ENCODE measurements around the gene ZSWIM6. TPM values are rescaled to one million over a fixed set of nuclear protein-coding genes. Genes with fewer than 3 reads are reported as not detected.
"Not testable (repeated sequence)": the region's sequence is repeated elsewhere in the genome, so short reads cannot be mapped to it uniquely, and the experiment has no call there.

ZSWIM6 gene
- total RNA-seq, 1 experiment from 2014 or later, result 13.2 TPM

DNA sequence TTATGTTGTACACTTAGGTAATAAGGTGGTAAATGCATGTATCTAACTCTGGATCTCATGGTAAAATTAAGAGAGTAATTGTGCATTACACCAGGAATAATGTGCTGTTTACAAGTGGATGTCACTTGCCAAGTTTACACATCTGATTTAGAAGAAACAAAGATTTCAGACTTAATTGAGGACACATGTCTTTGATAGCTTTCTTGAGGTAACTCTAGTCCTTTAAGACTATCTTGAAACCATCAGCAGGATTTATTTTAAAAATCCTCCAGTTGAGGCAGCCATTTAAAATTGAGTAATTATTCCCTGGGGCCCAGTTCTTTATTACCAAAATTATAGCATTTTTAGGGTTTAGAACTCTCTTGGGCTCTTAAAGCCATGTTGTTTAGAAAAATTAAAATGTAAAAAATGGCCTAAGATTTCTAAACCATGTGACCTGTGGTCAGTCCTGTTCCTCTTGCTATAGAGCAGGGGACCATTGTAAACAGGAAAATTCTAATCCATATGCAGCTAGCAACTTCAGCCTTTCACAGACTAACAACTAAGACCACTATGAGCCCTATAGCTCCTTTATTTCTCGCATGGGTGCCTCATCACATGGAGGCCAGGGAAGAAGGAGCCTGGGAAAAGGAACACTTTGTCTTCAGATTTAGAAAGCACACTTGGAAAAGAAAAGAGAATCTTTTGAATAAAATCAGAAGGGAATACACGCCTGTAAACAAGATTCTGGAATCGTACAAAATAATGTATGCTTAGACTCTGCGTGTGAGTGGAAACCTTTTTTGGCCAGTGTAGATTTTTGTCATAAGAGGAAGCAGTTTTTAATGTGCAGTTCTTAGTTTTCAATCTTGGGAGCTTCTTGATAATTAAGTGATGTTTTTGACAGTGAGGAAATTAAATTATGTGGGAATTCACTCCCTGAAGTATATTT lies 71.2 kb downstream of the ZSWIM6 start:
- peaks cover 34% of the 10 kb centered on the region for H3K4me1 Mint-ChIP-seq (ENCODE audit: low read depth, unreplicated experiment)
- no peak for TF ChIP-seq CTCF (IDR thresholded peaks at IDR 0.05; ENCODE audit: unreplicated experiment)
- intact Hi-C loops (cut with micrococcal nuclease; ENCODE audit: unreplicated experiment), result loop anchor here (5.0 to 10.0 kb wide), 2 partner anchors 146 to 348 kb away; no protein-coding TSS in a partner anchor
- H3K4me3 Mint-ChIP-seq (ENCODE audit: low read depth, unreplicated experiment), result no peak overlapping the region
- no TSS peak for BruUV-seq (replicated peaks)
- H3K36me3 Mint-ChIP-seq (ENCODE audit: insufficient read depth, unreplicated experiment), result peaks cover 6% of the 10 kb centered on the region
- H3K27ac Mint-ChIP-seq (ENCODE audit: unreplicated experiment), result no peak overlapping the region
- CTCF ChIA-PET, result interaction anchor here (0.5 kb wide), 1 partner anchor 491 kb away, joined by 3 read pairs; no protein-coding TSS in a partner anchor
- peaks cover 2% of the 10 kb centered on the region for H3K9me3 Mint-ChIP-seq (ENCODE audit: low read depth, unreplicated experiment)
- H3K27me3 Mint-ChIP-seq (ENCODE audit: unreplicated experiment), result no peaks in the 10 kb centered on the region
- no peak for DNase-seq

- no peak for DNase-seq
- CTCF ChIA-PET, result no interaction called here
- no peak for TF ChIP-seq CTCF (IDR thresholded peaks at IDR 0.05; ENCODE audit: unreplicated experiment)
- BruUV-seq (replicated peaks), result no TSS peak
- H3K36me3 Mint-ChIP-seq (ENCODE audit: insufficient read depth, unreplicated experiment), result peaks cover 16% of the 10 kb centered on the region
- no peaks in the 10 kb centered on the region for H3K27me3 Mint-ChIP-seq (ENCODE audit: unreplicated experiment)
- intact Hi-C loops (cut with micrococcal nuclease; ENCODE audit: unreplicated experiment), result loop anchor here (10.0 kb wide), 1 partner anchor 351 kb away; no protein-coding TSS in a partner anchor
- H3K9me3 Mint-ChIP-seq (ENCODE audit: low read depth, unreplicated experiment), result no peaks in the 10 kb centered on the region
- no peak overlapping the region for H3K4me3 Mint-ChIP-seq (ENCODE audit: low read depth, unreplicated experiment)
- peaks cover 33% of the 10 kb centered on the region for H3K4me1 Mint-ChIP-seq (ENCODE audit: low read depth, unreplicated experiment)
- no peak overlapping the region for H3K27ac Mint-ChIP-seq (ENCODE audit: unreplicated experiment)
Measured at GRCh38 chr5:61405511-61406295, 73.6 kb downstream of the ZSWIM6 start.

- H3K27me3 Mint-ChIP-seq (ENCODE audit: unreplicated experiment); H3K9me3 Mint-ChIP-seq (ENCODE audit: low read depth, unreplicated experiment); BruUV-seq (replicated peaks); CTCF ChIA-PET; H3K27ac Mint-ChIP-seq (ENCODE audit: unreplicated experiment); H3K4me3 Mint-ChIP-seq (ENCODE audit: low read depth, unreplicated experiment); DNase-seq: not testable (repeated sequence)
- peaks cover 31% of the 10 kb centered on the region for H3K4me1 Mint-ChIP-seq (ENCODE audit: low read depth, unreplicated experiment)
- peaks cover 16% of the 10 kb centered on the region for H3K36me3 Mint-ChIP-seq (ENCODE audit: insufficient read depth, unreplicated experiment)
- intact Hi-C loops (cut with micrococcal nuclease; ENCODE audit: unreplicated experiment), result loop anchor here (10.0 kb wide), 1 partner anchor 352 kb away; no protein-coding TSS in a partner anchor
Measured at GRCh38 chr5:61406497-61406896, 74.4 kb downstream of the ZSWIM6 start.

DNA sequence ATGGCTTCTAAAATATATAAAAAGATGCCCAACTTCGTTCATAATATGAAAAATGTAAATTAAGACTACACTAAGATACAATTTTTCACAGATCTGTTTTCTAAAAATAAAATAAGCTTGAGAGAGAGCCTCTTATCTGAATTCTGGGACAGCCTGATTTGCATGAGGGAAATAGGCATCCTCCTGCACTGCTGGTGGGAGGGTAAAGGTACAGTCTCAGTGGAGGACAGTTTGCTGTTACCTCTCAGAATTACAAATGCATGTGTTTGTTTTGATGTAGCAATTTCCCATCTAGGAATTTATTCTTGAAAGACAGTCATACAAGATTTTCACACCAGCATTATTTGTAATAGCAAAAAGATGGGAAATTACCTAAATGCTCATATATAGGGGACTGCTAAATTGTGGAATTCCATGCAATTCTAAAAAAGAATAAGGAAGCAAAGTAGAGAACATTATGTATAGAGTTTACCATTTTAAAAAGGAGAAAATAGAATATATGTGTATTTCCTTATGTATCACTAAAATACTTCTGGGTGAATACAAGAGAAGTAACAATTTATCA lies 75.7 kb downstream of the ZSWIM6 start:
- Mint-ChIP-seq H3K36me3 (ENCODE audit: insufficient read depth, unreplicated experiment) (peaks cover 16% of the 10 kb centered on the region), H3K9me3 (ENCODE audit: low read depth, unreplicated experiment) (no peaks in the 10 kb centered on the region), H3K27me3 (ENCODE audit: unreplicated experiment) (no peaks in the 10 kb centered on the region), H3K27ac (ENCODE audit: unreplicated experiment) (peak overlapping the region; percentile 65), H3K4me3 (ENCODE audit: low read depth, unreplicated experiment) (peak overlapping the region; percentile 64), H3K4me1 (ENCODE audit: low read depth, unreplicated experiment) (peaks cover 22% of the 10 kb centered on the region)
- intact Hi-C loops (cut with micrococcal nuclease; ENCODE audit: unreplicated experiment), result loop anchor here (10.0 kb wide), 1 partner anchor 353 kb away; no protein-coding TSS in a partner anchor
- BruUV-seq (replicated peaks), result no TSS peak
- CTCF ChIA-PET, result no interaction called here
- TF ChIP-seq CTCF (IDR thresholded peaks at IDR 0.05; ENCODE audit: unreplicated experiment), result no peak
- no peak for DNase-seq
